ENCODE measurements around the gene GOLT1A. TPM values are rescaled to one million over a fixed set of nuclear protein-coding genes. Genes with fewer than 3 reads are reported as not detected.
A peak's percentile ranks its signal among the peaks of the same experiment; 100 is the strongest.

GOLT1A gene
- total RNA-seq, 1 donor = 0.54 TPM

GRCh38 chr1:204194771-204195170 lies 19.0 kb downstream of the GOLT1A start:
- DNase-seq (ENCODE audit: low read depth in 2 of 3, low spot score in 2 of 3) = no peak

- DNase-seq (ENCODE audit: low read depth in 2 of 3, low spot score in 2 of 3) = no peak
Observed at GRCh38 chr1:204194080-204194479, 19.7 kb downstream of the GOLT1A start.

GRCh38 chr1:204192589-204193352 lies 21.0 kb downstream of the GOLT1A start:
- no peak for DNase-seq (ENCODE audit: low read depth in 2 of 3, low spot score in 2 of 3)

- no peak for DNase-seq (ENCODE audit: low read depth in 2 of 3, low spot score in 2 of 3)
Observed at GRCh38 chr1:204192046-204192445, 21.7 kb downstream of the GOLT1A start.

- no peak for DNase-seq (ENCODE audit: low read depth in 2 of 3, low spot score in 2 of 3)
Observed at GRCh38 chr1:204191456-204191855, 22.3 kb downstream of the GOLT1A start.

GRCh38 chr1:204190212-204191211 lies 23.3 kb downstream of the GOLT1A start:
- peak in 2 of 3 donors; percentile 84 to 85 for DNase-seq (ENCODE audit: low read depth in 2 of 3, low spot score in 2 of 3)

GRCh38 chr1:204188959-204189639 lies 24.7 kb downstream of the GOLT1A start:
- DNase-seq (ENCODE audit: low read depth in 2 of 3, low spot score in 2 of 3) = no peak

- DNase-seq (ENCODE audit: low read depth in 2 of 3, low spot score in 2 of 3) = no peak
Observed at GRCh38 chr1:204186597-204186996, 27.2 kb downstream of the GOLT1A start.

GRCh38 chr1:204181116-204181515 lies 32.7 kb downstream of the GOLT1A start:
- no peak for DNase-seq (ENCODE audit: low read depth in 2 of 3, low spot score in 2 of 3)

- no peak for DNase-seq (ENCODE audit: low read depth in 2 of 3, low spot score in 2 of 3)
Observed at GRCh38 chr1:204180133-204180532, 33.7 kb downstream of the GOLT1A start.

- peak in 1 of 3 donors; percentile 55 for DNase-seq (ENCODE audit: low read depth in 2 of 3, low spot score in 2 of 3)
Observed at GRCh38 chr1:204178487-204179281, 35.1 kb downstream of the GOLT1A start.

- DNase-seq (ENCODE audit: low read depth in 2 of 3, low spot score in 2 of 3) = peak in 2 of 3 donors; percentile 40 to 43
Observed at GRCh38 chr1:204177133-204177532, 36.7 kb downstream of the GOLT1A start.

GRCh38 chr1:204176049-204176448 lies 37.7 kb downstream of the GOLT1A start:
- no peak for DNase-seq (ENCODE audit: low read depth in 2 of 3, low spot score in 2 of 3)

- no peak for DNase-seq (ENCODE audit: low read depth in 2 of 3, low spot score in 2 of 3)
Observed at GRCh38 chr1:204174958-204175357, 38.8 kb downstream of the GOLT1A start.

- no peak for DNase-seq (ENCODE audit: low read depth in 2 of 3, low spot score in 2 of 3)
Observed at GRCh38 chr1:204172404-204173029, 41.3 kb downstream of the GOLT1A start.

GRCh38 chr1:204171751-204172178 lies 42.0 kb downstream of the GOLT1A start:
- no peak for DNase-seq (ENCODE audit: low read depth in 2 of 3, low spot score in 2 of 3)

- no peak for DNase-seq (ENCODE audit: low read depth in 2 of 3, low spot score in 2 of 3)
Observed at GRCh38 chr1:204170494-204171155, 43.2 kb downstream of the GOLT1A start.

GRCh38 chr1:204169858-204170257 lies 43.9 kb downstream of the GOLT1A start:
- DNase-seq (ENCODE audit: low read depth in 2 of 3, low spot score in 2 of 3) = peak in 1 of 3 donors; percentile 34

- no peak for DNase-seq (ENCODE audit: low read depth in 2 of 3, low spot score in 2 of 3)
Observed at GRCh38 chr1:204167730-204168129, 46.1 kb downstream of the GOLT1A start.

Data from hematopoietic multipotent progenitor cell (in vitro differentiated cells).